RPMI7951 (cell line): ENCODE measurements around the gene DIO3. TPM values are rescaled to one million over a fixed set of nuclear protein-coding genes. Genes with fewer than 3 reads are reported as not detected.

Experiments
- DNase-seq: peaks from one replicate; pipeline ENCODE4 v3.0.0-alpha.2; 2012; ENCODE audit warnings: low read depth
- total RNA-seq: library from RNA; depleted of rRNA; stranded (reverse); fragments of >200 nt; shearing (Covaris generic); gene quantifications from 2 replicates; pipeline ENCODE4 v1.2.3, GENCODE V29; 2014; rRNA removed

Gene DIO3
- not detected in 2 replicates for total RNA-seq

GRCh38 chr14:101561145-101561896, at the start of gene DIO3:
Gene DIO3, plus strand, starts transcription at chr14:101561495.
- DNase-seq, result no peak

DNA sequence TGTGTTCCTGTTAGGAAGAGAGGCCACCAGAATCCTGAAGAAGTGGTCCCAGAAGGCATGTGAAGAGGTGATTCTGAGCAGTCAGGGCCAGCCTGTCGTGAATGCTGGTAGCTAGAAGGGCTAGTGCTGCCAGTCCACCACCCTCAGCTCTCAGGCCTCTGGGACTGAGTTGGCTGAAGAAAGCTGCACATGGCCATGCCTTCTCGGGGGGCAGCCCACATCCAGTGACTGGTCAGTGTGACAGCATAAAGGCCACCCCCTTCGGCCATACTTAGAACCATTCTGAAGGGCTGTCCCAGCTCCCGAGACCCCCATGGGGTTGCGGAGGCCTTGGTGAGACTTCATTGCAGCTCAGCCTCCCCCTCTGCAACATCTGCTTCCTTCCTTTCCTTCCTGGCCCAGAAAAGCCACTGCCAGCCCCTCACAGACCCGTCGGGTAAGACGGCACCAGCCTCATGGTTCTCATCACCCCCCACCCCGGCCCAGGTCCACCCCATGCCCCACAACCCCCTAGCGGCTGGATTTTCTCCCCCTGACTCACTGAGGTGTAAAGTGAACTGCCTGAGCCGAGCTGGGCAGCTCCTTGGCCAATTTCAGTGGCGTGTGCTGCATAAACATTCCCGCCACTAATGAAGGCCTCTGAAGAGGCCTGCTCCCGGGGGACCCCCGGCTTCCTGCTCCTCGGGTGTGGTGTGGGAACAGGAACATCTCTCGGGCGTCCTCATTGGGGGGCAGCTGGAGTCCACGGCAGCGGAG, 49.5 kb upstream of the DIO3 start:
- no peak for DNase-seq

DNA sequence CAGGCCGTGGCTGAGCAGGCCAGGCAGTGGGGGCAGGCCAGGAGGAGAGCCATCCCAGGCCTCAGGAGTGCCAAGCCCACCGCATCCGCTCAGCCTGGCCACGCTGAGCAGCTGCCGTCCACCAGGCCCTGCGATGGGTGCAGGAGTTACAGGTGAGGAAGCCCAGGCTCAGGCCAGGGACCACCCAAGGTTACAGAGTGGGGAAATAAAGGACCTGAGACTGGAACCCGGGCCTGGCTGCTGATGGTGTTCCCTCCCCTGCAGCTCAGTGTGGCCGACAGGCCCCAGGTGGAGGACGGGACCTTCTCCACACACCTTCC, 49.0 kb upstream of the DIO3 start:
- DNase-seq, result no peak

- no peak for DNase-seq
Measured at GRCh38 chr14:101514136-101514535, 47.2 kb upstream of the DIO3 start.

GRCh38 chr14:101516401-101516800, 44.9 kb upstream of the DIO3 start:
- DNase-seq, result no peak

DNA sequence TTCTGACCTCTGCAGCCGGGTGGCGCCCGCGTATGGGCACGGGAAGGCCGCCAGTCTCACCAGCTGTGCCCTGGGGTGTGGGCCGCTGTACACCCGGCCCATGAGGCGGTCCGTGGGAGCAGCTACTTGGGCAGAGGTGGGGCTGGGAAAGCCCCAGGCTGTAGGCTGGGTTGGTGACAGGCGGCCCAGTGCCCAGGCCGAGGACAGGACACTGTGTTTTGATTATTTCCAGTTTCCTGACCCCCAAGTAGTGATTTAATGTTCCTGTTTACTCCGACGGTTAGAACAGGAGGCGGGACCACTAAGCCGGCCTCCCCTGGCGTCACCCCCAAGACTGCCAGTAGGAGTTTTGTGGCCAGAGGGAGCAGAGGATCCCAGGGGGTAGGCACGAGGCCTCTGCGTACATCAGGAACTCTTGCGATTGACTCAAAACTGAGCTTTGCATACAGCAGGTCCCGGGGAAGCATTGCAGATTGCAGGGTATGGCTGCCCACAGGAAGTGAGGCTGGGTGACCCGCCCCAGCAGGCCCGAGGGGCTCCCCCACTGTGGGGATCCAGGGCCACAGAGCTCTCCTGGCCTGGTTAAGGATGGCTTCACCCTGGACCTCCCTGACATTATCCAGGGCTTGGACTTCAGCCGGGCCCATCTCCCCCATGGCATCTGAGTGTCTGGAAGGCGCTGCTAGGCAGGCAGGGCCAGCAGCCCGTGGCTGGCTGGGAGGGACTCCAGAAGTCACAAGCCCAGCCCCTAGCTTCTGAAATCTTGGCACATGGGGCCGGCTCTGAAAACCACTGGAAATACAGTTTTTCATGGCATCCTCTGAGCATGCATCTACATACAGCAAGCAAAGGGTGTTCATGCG, 42.5 kb upstream of the DIO3 start:
- no peak for DNase-seq

DNA sequence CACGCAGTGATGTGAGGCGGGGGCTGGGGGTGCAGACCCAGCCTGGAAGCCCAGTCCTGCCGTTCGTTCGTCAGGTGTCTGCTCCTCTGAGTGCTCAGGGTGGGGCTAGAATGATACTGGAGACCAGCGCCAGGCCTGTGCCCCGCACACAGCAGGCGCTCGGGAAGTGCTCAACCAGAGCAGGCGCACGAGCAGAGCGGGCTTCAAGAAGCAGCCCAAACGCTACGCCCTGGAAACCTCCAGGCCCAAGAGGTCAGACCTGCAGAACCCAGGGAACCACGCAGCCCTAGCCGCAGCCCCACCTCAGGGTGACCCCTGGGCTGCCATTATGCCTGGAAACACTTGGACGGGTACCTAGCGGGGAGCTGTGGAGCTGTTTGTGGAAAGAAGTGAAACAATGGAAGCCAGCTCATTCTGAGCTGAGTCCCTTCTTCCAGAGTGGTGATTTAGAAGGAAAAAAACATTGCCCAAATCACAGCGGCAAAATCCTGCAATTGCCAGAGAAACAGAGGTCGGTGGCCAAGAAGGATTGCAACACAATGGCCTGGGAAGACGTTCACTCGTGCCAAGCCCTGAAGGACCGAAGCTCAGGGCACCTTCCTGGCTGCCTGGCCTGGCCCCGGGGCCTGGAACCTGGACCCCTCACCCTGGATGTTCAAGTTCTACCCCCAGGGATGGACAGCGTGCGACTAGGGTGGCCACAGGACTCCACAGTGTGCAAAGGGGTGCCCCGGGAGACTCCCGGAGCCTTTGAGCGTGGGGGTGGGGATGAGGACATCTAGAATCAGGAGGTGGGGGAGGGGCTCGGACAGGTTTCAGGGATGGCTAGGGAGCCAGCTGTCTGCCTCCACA, 40.4 kb upstream of the DIO3 start:
- no peak for DNase-seq

- DNase-seq, result no peak
Measured at GRCh38 chr14:101521473-101521915, 39.8 kb upstream of the DIO3 start.

GRCh38 chr14:101521978-101522377, 39.3 kb upstream of the DIO3 start:
- DNase-seq, result no peak

- no peak for DNase-seq
Measured at GRCh38 chr14:101525640-101526527, 35.4 kb upstream of the DIO3 start.

- no peak for DNase-seq
Measured at GRCh38 chr14:101527987-101528386, 33.3 kb upstream of the DIO3 start.

- DNase-seq, result no peak
Measured at GRCh38 chr14:101529079-101529478, 32.2 kb upstream of the DIO3 start.

- DNase-seq, result no peak
Measured at GRCh38 chr14:101534198-101534597, 27.1 kb upstream of the DIO3 start.

- no peak for DNase-seq
Measured at GRCh38 chr14:101535232-101535631, 26.1 kb upstream of the DIO3 start.

DNA sequence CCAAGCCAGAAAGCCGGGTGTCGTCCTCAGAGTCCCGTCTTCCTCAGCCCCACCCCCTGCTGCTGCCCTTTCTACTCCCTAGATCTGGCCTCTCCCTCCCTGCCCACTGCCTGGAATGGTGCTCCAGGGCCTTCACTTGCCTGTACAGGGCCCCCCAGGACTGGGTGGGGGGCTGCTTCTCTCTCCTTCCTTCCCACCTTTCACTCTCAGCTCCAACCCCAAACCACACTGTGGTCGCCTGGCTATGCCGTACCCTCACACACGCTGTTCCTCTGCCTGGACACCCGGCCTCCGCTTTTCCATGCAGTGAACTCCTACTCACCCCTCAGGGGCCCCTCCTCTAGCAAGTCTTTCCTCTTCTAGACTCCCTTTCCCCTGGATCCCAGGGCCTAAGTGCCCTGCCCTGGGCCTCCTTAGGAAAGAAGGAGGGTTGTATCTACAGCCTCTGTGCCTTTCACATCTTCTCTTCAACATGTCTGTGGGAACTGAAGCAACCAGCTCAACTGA, 25.5 kb upstream of the DIO3 start:
- no peak for DNase-seq

GRCh38 chr14:101537286-101537685, 24.0 kb upstream of the DIO3 start:
- no peak for DNase-seq

DNA sequence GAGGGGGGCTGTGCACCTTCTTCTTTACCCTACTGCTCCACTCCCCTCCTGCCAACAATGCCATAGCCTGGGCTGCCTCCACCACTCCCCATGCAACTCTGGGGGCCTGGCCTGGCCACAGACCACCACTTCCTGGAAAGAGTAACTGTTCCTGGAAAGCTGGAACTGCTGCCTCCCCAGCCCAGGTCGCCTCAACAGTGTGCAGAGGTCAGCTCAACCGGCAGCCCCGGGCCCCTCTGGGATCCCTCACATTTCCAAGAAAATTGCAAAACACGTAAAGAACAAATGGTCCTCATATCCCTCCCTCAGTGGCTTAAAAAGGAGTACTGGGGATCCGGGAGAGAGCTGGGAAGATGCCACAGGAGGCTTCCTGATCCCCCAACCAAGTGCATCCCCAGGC, 22.4 kb upstream of the DIO3 start:
- no peak for DNase-seq

- no peak for DNase-seq
Measured at GRCh38 chr14:101539880-101540279, 21.4 kb upstream of the DIO3 start.

DNA sequence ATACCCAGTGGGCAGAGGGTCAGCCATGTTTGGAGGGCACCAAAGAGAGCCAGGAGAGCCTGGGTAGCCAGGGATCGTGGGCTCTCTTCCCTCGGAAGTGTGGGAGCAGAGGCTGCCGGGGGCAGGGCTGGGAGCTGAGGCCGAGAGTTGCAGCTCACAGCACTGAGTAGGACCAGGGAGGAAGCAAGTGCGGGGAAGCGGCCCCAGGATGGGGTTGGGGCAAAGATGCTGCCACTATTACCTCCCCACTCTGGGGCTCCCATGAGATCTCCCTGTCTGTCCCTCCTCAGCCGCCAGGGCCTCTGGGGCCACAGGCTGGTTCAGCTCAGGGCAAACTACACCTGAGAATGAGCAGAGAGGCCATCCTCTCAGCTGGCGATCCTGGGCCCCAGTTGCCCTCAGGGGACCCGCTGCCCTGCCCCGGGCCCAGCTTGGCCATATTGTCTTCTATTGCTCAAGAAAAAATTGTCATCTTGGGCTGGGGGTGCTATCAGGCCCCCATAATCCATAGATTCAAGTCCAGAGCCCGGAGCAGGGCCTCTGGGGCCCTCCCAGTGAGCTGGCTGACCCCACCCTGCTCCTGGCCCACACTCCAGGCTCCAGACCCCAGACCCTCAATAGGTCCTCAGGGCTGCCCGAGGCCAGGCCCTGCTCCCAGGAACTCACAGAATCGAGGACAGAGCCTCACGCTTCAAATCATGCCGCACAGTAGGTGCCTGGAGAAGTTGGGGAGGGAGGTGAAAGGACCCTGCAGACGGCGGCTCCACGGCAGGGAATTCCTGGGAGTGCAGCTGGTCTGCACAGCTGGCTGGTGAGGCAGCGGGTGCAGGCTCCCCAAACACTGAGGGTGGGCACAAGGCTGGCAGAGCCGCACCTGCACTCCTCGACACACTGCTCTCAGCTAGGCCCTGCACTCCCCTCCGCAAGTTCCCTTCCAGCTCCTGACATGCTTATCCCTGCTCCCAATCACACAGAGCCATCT, 20.5 kb upstream of the DIO3 start:
- DNase-seq, result no peak
